ENCODE measurements around the gene DMBX1. TPM values are rescaled to one million over a fixed set of nuclear protein-coding genes. Genes with fewer than 3 reads are reported as not detected.

The DMBX1 gene
- total and polyA plus RNA-seq, 9 of the 15 experiments (the other 6 are each of a cell fraction or from before 2014, with no cell fraction given) = 0.25 to 4.3 (median 1.0) TPM

DNA sequence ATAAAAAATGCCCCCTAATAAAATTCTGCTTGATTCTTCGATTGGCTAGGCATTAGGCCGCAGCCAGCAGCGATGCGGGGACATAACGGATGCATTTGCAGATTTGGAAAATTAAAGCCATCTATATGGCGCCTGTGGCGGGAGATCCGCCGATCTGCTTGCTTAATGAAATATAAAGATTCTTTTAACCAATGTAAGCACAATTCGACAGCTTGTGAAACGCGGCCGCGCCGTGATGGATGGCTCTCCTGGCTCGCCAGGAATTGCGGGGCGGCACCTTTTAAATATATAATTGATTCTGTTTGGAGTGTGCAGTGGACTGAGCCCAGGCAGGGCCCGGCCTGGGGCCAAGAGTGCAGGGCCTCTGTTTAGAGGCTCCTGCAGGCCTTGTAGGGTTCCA lies 8.0 kb downstream of the DMBX1 start:
- CTCF ChIA-PET (ENCODE audit: low intra/inter-chr PET ratio) = no interaction called here
- Histone ChIP-seq H3K4me3 (no peak overlapping the region), H4K20me1 (replicated peaks; ENCODE audit: control insufficient read depth, insufficient read depth, low read length) (no peaks in the 10 kb centered on the region), H3K4me1 (replicated peaks in 1 of 2; ENCODE audit: control insufficient read depth in 2 of 2, insufficient read depth in 2 of 2, low read length in 2 of 2) (peaks cover 6 to 10% of the 10 kb centered on the region in 2 experiments; a peak in 3 of 5 replicates), H3K4me2 (ENCODE audit: insufficient read depth, low read length) (no peak overlapping the region), H3K79me2 (ENCODE audit: control insufficient read depth, insufficient read depth, low read length) (no peaks in the 10 kb centered on the region), H3K9ac (ENCODE audit: insufficient read depth in 1 of 2, low read depth in 2 of 2, low read length in 2 of 2) (no peak overlapping the region), H3K27ac (ENCODE audit: extremely low read depth, low read depth, low read length) (no peak overlapping the region), H3K36me3 (ENCODE audit: control insufficient read depth, insufficient read depth, low read length) (no peaks in the 10 kb centered on the region), H2AFZ (ENCODE audit: low read depth, low read length) (no peak overlapping the region), H3K9me3 (replicated peaks; ENCODE audit: control insufficient read depth, insufficient read depth, low read depth, low read length) (no peaks in the 10 kb centered on the region), H3K9me1 (ENCODE audit: control insufficient read depth, insufficient read depth, low read length) (no peaks in the 10 kb centered on the region), H3K27me3 (ENCODE audit: control insufficient read depth in 2 of 2, insufficient read depth in 2 of 2, low read length in 2 of 2) (no peaks in the 10 kb centered on the region)
- ATAC-seq (no peak), DNase-seq (ENCODE audit: extremely low read depth in 1 of 4, low spot score in 3 of 4) (no peak), FAIRE-seq (no peak)
- in situ Hi-C loops (cut with MboI) (no loop called here), intact Hi-C loops (cut with micrococcal nuclease) (no loop called here)
- POLR2A ChIA-PET = interaction anchor here (0.6 to 1.6 kb wide), 4 partner anchors 11 to 240 kb away, joined by 3 to 4 read pairs (median 4); no protein-coding TSS in a partner anchor
- no TSS peak for BruUV-seq (replicated peaks)
- TF ChIP-seq RBM39 (optimal IDR thresholded peaks at IDR 0.05; ENCODE audit: low read depth, low read length) (no peak), ZBTB33 (CRISPR knock-in tag; IDR thresholded peaks at IDR 0.05) (peak; percentile 61), HNRNPH1 (optimal IDR thresholded peaks at IDR 0.05; ENCODE audit: low read depth, low read length) (no peak), ZNF217 (CRISPR knock-in tag; IDR thresholded peaks at IDR 0.05) (no peak), MLLT1 (IDR thresholded peaks at IDR 0.05) (peak in 1 of 2 experiments; percentile 57; a peak in 1 of 4 replicates), DLX4 (CRISPR knock-in tag; IDR thresholded peaks at IDR 0.05) (no peak), ZNF431 (CRISPR knock-in tag; IDR thresholded peaks at IDR 0.05) (no peak), GATAD2B (IDR thresholded peaks at IDR 0.05; ENCODE audit: borderline replicate concordance) (no peak)
- 86% methylated on average over 19 of the region's 19 CpGs for WGBS (ENCODE audit: insufficient coverage, low coverage, missing lambda C conversion rate)
